Chondrocyte (in vitro differentiated cells): Measurements from ENCODE around the gene ITGA6. TPM values are rescaled to one million over a fixed set of nuclear protein-coding genes. Genes with fewer than 3 reads are reported as not detected.

ENCODE experiments used
- DNase-seq: peaks from one replicate; pipeline ENCODE4 v3.0.0; 2021; ENCODE audit warnings: mixed read lengths, low spot score
- H3K27ac Mint-ChIP-seq: one replicate; pipeline ENCODE4 v1.8.0; 2021; ENCODE audit warnings: mild to moderate bottlenecking, moderate library complexity, mixed read lengths; ENCODE audit not compliant: unreplicated experiment
- H3K27me3 Mint-ChIP-seq: 2 replicates; pipeline ENCODE4 v1.8.0; 2021; ENCODE audit warnings: low read depth, mixed read lengths
- H3K36me3 Mint-ChIP-seq: 2 replicates; pipeline ENCODE4 v1.8.0; 2021; ENCODE audit warnings: low read depth, mixed read lengths
- H3K4me1 Mint-ChIP-seq: 2 replicates; pipeline ENCODE4 v1.8.0; 2021; ENCODE audit warnings: low read depth, mild to moderate bottlenecking, mixed read lengths
- H3K4me3 Mint-ChIP-seq: one replicate; pipeline ENCODE4 v1.8.0; 2021; ENCODE audit warnings: mild to moderate bottlenecking, moderate library complexity, mixed read lengths; ENCODE audit not compliant: unreplicated experiment
- H3K9me3 Mint-ChIP-seq: 2 replicates; pipeline ENCODE4 v1.8.0; 2021; ENCODE audit warnings: low read depth, mixed read lengths
- total RNA-seq: library from RNA; stranded (reverse); gene quantifications from 3 replicates; pipeline ENCODE4 v1.2.1, GENCODE V29; 2021
- TF ChIP-seq, protein P1 (sequence below): fragments of 200-600 bp; sonication (generic); IDR thresholded peaks from 2 replicates; pipeline ENCODE4 v1.5.0; 2021; ENCODE audit warnings: antibody characterized with exemption, mild to moderate bottlenecking, moderate library complexity

ITGA6 gene
- total RNA-seq, 1 donor from 2014 or later = 5.0 TPM

GRCh38 chr2:172430678-172431077, 3.3 kb downstream of the ITGA6 start:
- Mint-ChIP-seq H3K4me3 (no peak overlapping the region), H3K9me3 (no peaks in the 10 kb centered on the region), H3K4me1 (peaks cover 10% of the 10 kb centered on the region), H3K27me3 (peaks cover 4% of the 10 kb centered on the region), H3K36me3 (no peaks in the 10 kb centered on the region), H3K27ac (no peak overlapping the region)
- TF ChIP-seq, protein P1, sequence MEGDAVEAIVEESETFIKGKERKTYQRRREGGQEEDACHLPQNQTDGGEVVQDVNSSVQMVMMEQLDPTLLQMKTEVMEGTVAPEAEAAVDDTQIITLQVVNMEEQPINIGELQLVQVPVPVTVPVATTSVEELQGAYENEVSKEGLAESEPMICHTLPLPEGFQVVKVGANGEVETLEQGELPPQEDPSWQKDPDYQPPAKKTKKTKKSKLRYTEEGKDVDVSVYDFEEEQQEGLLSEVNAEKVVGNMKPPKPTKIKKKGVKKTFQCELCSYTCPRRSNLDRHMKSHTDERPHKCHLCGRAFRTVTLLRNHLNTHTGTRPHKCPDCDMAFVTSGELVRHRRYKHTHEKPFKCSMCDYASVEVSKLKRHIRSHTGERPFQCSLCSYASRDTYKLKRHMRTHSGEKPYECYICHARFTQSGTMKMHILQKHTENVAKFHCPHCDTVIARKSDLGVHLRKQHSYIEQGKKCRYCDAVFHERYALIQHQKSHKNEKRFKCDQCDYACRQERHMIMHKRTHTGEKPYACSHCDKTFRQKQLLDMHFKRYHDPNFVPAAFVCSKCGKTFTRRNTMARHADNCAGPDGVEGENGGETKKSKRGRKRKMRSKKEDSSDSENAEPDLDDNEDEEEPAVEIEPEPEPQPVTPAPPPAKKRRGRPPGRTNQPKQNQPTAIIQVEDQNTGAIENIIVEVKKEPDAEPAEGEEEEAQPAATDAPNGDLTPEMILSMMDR = no peak
- no peak for DNase-seq

DNA sequence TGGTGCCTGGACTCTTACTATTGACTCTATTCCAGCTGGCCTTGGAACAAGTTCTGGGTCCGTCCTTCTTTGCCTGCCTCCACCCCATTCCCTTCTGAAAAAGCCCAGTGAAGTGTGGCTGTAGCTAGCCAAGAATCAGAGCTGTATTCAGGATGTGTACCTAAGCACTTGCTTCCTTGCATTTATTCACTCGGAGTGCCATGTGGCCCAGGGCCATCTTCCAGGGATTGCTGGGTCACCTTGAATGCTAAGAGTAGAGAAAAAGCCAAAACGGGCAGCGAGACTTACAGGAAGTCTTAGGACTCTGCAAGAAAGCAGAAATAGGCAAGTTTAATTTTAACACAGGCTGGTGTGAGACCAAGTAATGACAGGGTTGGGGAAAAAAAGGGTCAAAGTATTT, 4.1 kb downstream of the ITGA6 start:
- TF ChIP-seq, protein P1 = no peak
- no peak for DNase-seq
- Mint-ChIP-seq H3K9me3 (no peaks in the 10 kb centered on the region), H3K4me3 (no peak overlapping the region), H3K27ac (no peak overlapping the region), H3K36me3 (no peaks in the 10 kb centered on the region), H3K27me3 (no peaks in the 10 kb centered on the region), H3K4me1 (peaks cover 10% of the 10 kb centered on the region)

- H3K27ac Mint-ChIP-seq = no peak overlapping the region
- H3K9me3 Mint-ChIP-seq = no peaks in the 10 kb centered on the region
- H3K36me3 Mint-ChIP-seq = no peaks in the 10 kb centered on the region
- no peak for DNase-seq
- H3K4me1 Mint-ChIP-seq = peaks cover 10% of the 10 kb centered on the region
- no peak overlapping the region for H3K4me3 Mint-ChIP-seq
- TF ChIP-seq, protein P1 = no peak
- H3K27me3 Mint-ChIP-seq = no peaks in the 10 kb centered on the region
Measured at GRCh38 chr2:172431993-172432392, 4.6 kb downstream of the ITGA6 start.

- TF ChIP-seq, protein P1 = no peak
- no peaks in the 10 kb centered on the region for H3K9me3 Mint-ChIP-seq
- DNase-seq = no peak
- H3K27ac Mint-ChIP-seq = no peak overlapping the region
- H3K27me3 Mint-ChIP-seq = no peaks in the 10 kb centered on the region
- no peaks in the 10 kb centered on the region for H3K36me3 Mint-ChIP-seq
- H3K4me3 Mint-ChIP-seq = no peak overlapping the region
- peaks cover 7% of the 10 kb centered on the region for H3K4me1 Mint-ChIP-seq
Measured at GRCh38 chr2:172433144-172433543, 5.8 kb downstream of the ITGA6 start.

DNA sequence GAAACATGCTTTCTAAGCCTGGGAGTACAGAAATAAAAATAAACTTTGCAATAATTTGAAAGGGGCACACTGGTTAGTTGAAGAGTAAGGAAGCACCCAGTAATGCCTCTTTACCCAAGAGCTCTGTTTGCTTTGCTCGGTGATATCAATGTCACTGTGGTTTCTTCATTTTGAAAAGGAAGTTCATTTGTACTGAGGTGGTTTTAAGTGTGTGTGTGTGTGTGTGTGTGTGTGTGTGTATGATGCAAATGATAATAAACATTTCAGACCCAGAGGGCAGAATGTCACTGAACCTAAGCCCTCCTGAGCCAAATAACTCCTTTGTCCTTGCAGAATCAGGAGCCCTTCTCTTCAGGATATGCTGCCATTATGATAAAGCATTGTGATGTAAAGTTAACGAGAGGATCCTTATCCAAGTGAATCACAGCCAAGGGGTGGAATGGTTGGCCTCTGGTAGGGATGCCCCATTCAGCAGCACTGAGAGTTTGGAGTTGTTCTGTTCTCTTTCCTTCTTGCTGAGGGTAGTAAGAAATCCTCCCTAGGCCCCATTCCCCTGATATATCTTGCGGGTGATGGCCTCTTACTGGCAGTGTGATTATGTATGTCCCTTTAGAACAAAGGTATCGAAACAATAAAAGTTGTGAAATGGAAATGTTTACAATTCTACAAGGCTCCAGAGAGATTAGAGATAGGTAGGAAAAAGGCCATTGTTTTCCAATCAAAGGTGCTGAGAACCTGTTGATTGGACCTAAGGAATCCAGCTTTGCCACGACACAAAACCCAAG, 7.6 kb downstream of the ITGA6 start:
- Mint-ChIP-seq H3K27ac (no peak overlapping the region), H3K4me3 (no peak overlapping the region), H3K27me3 (no peaks in the 10 kb centered on the region), H3K4me1 (peaks cover 15% of the 10 kb centered on the region), H3K9me3 (no peaks in the 10 kb centered on the region), H3K36me3 (no peaks in the 10 kb centered on the region)
- no peak for DNase-seq
- TF ChIP-seq, protein P1 = no peak
